Urinary bladder (tissue), 4 donors: ENCODE measurements around the gene PRMT7. TPM values are rescaled to one million over a fixed set of nuclear protein-coding genes. Genes with fewer than 3 reads are reported as not detected.

ENCODE experiments used
- DNase-seq: peaks from one replicate; pipeline ENCODE4 v3.0.0-alpha.2; 2015; ENCODE audit errors: extremely low spot score
- H3K27ac ChIP-seq: one replicate; pipeline ENCODE4 v1.5.1; 2013; ENCODE audit warnings: low read depth, mild to moderate bottlenecking, moderate library complexity
- H3K36me3 ChIP-seq: one replicate; pipeline ENCODE4 v1.6.1; 2013; ENCODE audit warnings: mild to moderate bottlenecking, moderate library complexity; ENCODE audit not compliant: insufficient read depth
- H3K4me1 ChIP-seq: one replicate; pipeline ENCODE4 v1.6.1; 2013; ENCODE audit warnings: mild to moderate bottlenecking, moderate library complexity; ENCODE audit not compliant: insufficient read depth
- H3K4me3 ChIP-seq: one replicate; pipeline ENCODE4 v1.5.1; 2013; ENCODE audit warnings: low read depth, low read length
- WGBS: extraction: QIAGEN DNeasy Blood & Tissue Kit; methylation state at CpG from one replicate; pipeline ENCODE4 v1.1.7; 2013; 5-methylcytosine and 5-hydroxymethylcytosine counted together
- polyA plus RNA-seq: library from polyadenylated mRNA; stranded (reverse); fragments of 200-250 nt; gene quantifications from one replicate; pipeline ENCODE4 v1.2.3, GENCODE V29; 2013
- small RNA-seq: library from RNA; depleted of rRNA; stranded (forward); fragments of <200 nt; gene quantifications from one replicate; pipeline ENCODE3, GENCODE V24; 2014
- total RNA-seq: library from RNA; depleted of rRNA; stranded (reverse); fragments of >200 nt; gene quantifications from one replicate; pipeline ENCODE4 v1.2.3, GENCODE V29; 2014
- donor health status: healthy with polysubstance abuse.
- donor health status: healthy.

The PRMT7 gene
- total and polyA plus RNA-seq, 2 donors: 38.7 to 53.2 TPM

DNA sequence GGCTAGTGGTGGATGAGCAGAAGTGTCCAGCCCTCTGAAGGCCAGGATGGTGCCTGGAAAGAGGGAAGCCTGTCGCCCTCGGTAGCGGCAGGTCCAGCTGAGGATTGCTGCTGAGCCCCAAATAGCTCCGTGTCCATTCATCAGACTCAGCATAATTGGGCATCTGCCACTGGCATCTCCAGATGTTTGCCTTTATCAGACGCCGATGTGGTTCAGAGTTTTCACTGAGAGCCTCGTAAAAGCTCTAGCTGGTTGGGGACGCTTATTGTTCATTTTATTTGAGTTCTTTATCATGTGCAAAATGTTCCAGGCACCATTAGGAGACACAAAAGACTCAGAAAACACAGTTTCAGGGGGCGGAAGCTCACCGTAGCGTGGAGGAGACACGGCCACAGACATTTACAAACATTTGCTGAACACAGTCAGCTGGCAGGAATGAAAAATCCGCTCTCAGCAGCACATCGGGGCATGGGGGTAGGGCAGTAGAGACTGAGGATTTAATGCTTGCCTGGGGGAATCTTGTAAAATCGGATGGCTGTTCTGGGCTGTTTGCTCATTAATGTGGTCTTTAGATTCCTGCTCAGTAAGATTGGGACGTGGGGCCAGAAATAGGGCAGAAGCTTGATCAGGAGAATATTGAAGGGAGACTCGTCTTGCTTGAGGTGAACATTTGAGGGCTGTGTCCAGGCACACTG lies 95.8 kb downstream of the PRMT7 start:
- no peaks in the 10 kb centered on the region for H3K4me1 ChIP-seq
- H3K4me3 ChIP-seq: no peak overlapping the region
- no peak overlapping the region for H3K27ac ChIP-seq
- no peaks in the 10 kb centered on the region for H3K36me3 ChIP-seq
- peak; percentile 78 for DNase-seq
- WGBS: 16% methylated on average over 17 of the region's 17 CpGs

Small RNA genes lying within 50 kb of the gene (small RNA-seq; reads per million reads assigned to genes)
- gene RNU4-30P (not detected), gene RNU6-1262P (not detected)

Other genes starting within 250 kb of the PRMT7 start
- 27.1 TPM for gene NFATC3, start 225.6 kb upstream of the PRMT7 start, total RNA-seq
- gene NFATC3, start 225.6 kb upstream of the PRMT7 start, polyA plus RNA-seq: 20.2 TPM
- 8.4 TPM for gene ESRP2, start 74.9 kb upstream of the PRMT7 start, total RNA-seq
- 7.1 TPM for gene ESRP2, start 74.9 kb upstream of the PRMT7 start, polyA plus RNA-seq
- gene PLA2G15, start 65.6 kb upstream of the PRMT7 start, total RNA-seq: 14.1 TPM
- 12.7 TPM for gene PLA2G15, start 65.6 kb upstream of the PRMT7 start, polyA plus RNA-seq
- 16.9 TPM for gene SLC7A6, start 46.5 kb upstream of the PRMT7 start, total RNA-seq
- gene SLC7A6, start 46.5 kb upstream of the PRMT7 start, polyA plus RNA-seq: 14.0 TPM
- 15.0 TPM for gene SLC7A6OS, start 73 bp upstream of the PRMT7 start, total RNA-seq
- gene SLC7A6OS, start 73 bp upstream of the PRMT7 start, polyA plus RNA-seq: 9.8 TPM
- gene SMPD3, start 137.5 kb downstream of the PRMT7 start, total RNA-seq: 2.0 TPM
- gene SMPD3, start 137.5 kb downstream of the PRMT7 start, polyA plus RNA-seq: 0.18 TPM
- 55.9 TPM for gene ZFP90, start 228.3 kb downstream of the PRMT7 start, total RNA-seq
- gene ZFP90, start 228.3 kb downstream of the PRMT7 start, polyA plus RNA-seq: 14.3 TPM